ENCODE data around the gene RIOK1.

GRCh38 chr6:7409740-7410139, 20.1 kb downstream of the RIOK1 start:
- no peak for TF ChIP-seq CTCF (IDR thresholded peaks at IDR 0.05)
- no peak for TF ChIP-seq EP300 (IDR thresholded peaks at IDR 0.05; ENCODE audit: low read depth)
- no peak for TF ChIP-seq POLR2AphosphoS5 (IDR thresholded peaks at IDR 0.05)
- no peak for TF ChIP-seq POLR2A (IDR thresholded peaks at IDR 0.05)
